BJ (cell line): ENCODE results near the gene BMERB1. TPM values are rescaled to one million over a fixed set of nuclear protein-coding genes. Genes with fewer than 3 reads are reported as not detected.

Experiments
- CTCF ChIA-PET: fragments of 350-600 bp; formaldehyde crosslinking; extraction: SDS; loops from one replicate; lab custom pipeline; 2021; ENCODE audit warnings: antibody characterized with exemption, inconsistent platforms; lab: Yijun Ruan, JAX
- POLR2A ChIA-PET: fragments of 300-600 bp; sonication (Branson Sonifier 250); formaldehyde crosslinking; extraction: SDS; loops from one replicate; lab custom pipeline; 2021; ENCODE audit warnings: antibody characterized with exemption; lab: Charles Lee
- DNase-seq: peaks from one replicate; pipeline ENCODE4 v3.0.0-alpha.2; 2011; ENCODE audit warnings: low read depth
- H3K27me3 ChIP-seq: 2 replicates; pipeline ENCODE4 v1.6.0; 2011; ENCODE audit warnings: low read length; ENCODE audit not compliant: control insufficient read depth, insufficient read depth
- H3K36me3 ChIP-seq: 2 replicates; pipeline ENCODE4 v1.5.1; 2011; ENCODE audit warnings: low read length; ENCODE audit not compliant: control insufficient read depth, insufficient read depth
- H3K4me3 ChIP-seq: 2 replicates; pipeline ENCODE4 v1.5.1; 2011; ENCODE audit warnings: low read depth, mild to moderate bottlenecking, control low read depth, low read length
- CTCF ChIP-seq: IDR thresholded peaks from 2 replicates; pipeline ENCODE4 v1.5.1; 2011; ENCODE audit warnings: low read depth, mild to moderate bottlenecking, control low read depth, inconsistent platforms, low read length, moderate library complexity; ENCODE audit not compliant: insufficient read depth
- polyA plus RNA-seq: library from polyadenylated mRNA; depleted of rRNA; stranded (reverse); fragments of >200 nt; gene quantifications from 2 replicates; pipeline ENCODE4 v1.2.3, GENCODE V29; 2011

Gene BMERB1
- polyA plus RNA-seq, 1 experiment: 72.8 TPM

- no peaks in the 10 kb centered on the region for H3K36me3 ChIP-seq
- ChIA-PET POLR2A (no interaction called here), CTCF (interaction anchor here (0.6 kb wide), 1 partner anchor 8 kb away, joined by 4 read pairs; no protein-coding TSS in a partner anchor)
- TF ChIP-seq CTCF: no peak
- no peak for DNase-seq
- H3K4me3 ChIP-seq: no peak overlapping the region
- no peaks in the 10 kb centered on the region for H3K27me3 ChIP-seq
Measured at GRCh38 chr16:15459791-15460190, 25.4 kb downstream of the BMERB1 start.

DNA sequence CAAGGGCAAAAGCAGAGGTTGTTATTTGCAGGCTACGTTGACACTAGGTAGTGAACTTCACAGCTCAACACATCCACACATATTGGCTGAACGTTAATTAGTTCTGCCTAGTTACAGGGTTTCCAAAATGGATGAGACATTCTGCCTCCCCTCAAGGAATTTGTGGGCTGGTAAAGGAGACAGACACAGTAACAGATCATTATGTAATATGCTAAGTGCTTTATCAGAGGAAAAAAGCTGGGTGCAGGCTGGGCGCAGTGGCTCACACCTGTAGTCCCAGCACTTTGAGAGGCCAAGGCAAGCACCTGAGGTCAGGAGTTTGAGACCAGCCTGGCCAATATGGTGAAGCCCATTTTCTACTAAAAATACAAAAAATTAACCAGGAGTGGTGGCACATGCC lies 26.2 kb downstream of the BMERB1 start:
- Histone ChIP-seq H3K27me3 (no peaks in the 10 kb centered on the region), H3K36me3 (no peaks in the 10 kb centered on the region), H3K4me3 (no peak overlapping the region)
- ChIA-PET POLR2A (no interaction called here), CTCF (no interaction called here)
- no peak for TF ChIP-seq CTCF
- DNase-seq: no peak

DNA sequence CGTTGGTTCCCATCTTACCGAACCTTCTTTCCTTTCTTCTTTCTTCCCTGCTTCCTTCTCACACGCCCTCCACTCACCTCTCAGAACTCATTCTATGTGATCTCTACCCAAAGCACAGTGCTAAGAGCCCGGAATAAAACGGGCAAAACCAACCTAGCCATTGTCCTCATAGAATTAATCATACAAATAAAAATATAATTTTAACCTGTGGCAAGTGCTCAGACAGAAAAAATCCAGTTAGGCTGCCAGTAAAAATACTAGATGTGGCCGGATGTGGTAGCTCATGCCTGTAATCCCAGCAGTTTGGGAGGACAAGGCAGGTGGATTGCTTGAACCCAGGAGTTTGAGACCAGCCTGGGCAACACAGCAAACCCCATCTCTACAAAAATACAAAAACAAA lies 27.0 kb downstream of the BMERB1 start:
- ChIA-PET CTCF (no interaction called here), POLR2A (no interaction called here)
- Histone ChIP-seq H3K36me3 (no peaks in the 10 kb centered on the region), H3K27me3 (no peaks in the 10 kb centered on the region), H3K4me3 (no peak overlapping the region)
- DNase-seq: no peak
- TF ChIP-seq CTCF: no peak

DNA sequence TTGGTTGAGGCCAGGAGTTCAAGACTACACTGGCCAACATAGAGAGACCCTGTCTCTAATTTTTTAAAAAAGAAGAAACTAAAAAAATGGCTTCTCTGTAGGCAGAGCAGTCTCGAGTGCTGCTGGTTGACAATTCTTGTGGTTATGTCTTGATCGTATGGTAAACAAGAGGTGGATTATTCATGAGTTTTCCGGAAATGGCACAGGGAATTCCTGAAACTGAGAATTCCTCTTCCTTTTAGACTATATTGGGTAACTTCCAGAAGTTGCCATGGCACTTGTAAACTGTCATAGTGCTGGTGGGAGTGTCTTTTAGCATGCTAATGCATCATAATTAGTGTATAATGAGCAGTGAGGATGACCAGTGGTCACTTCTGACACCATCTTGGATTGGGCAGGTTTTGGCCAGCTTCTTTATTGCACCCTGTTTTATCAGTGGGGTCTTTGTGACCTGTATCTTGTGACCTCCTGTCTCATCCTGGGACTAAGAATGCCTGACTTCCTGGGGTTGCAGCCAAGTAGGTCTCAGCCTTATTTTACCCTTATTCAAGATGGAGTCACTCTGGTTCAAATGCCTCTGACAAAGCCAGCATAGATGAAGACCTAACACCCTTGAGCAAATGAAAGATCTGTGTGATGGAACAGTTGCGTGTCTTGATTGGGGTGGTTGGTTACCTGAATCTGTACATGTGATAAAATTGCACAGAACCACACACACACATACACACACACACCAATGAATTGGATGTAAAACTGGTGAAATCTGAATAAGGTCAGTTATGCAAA lies 30.2 kb downstream of the BMERB1 start:
- no peak for TF ChIP-seq CTCF
- no peaks in the 10 kb centered on the region for H3K27me3 ChIP-seq
- ChIA-PET CTCF (no interaction called here), POLR2A (no interaction called here)
- no peak overlapping the region for H3K4me3 ChIP-seq
- DNase-seq: no peak
- H3K36me3 ChIP-seq: no peaks in the 10 kb centered on the region

- H3K36me3 ChIP-seq: no peaks in the 10 kb centered on the region
- no peak for DNase-seq
- H3K27me3 ChIP-seq: no peaks in the 10 kb centered on the region
- ChIA-PET CTCF (interaction anchor here (1.1 to 1.3 kb wide), 2 partner anchors 10 to 38 kb away, joined by 4 to 5 read pairs; no protein-coding TSS in a partner anchor), POLR2A (no interaction called here)
- no peak overlapping the region for H3K4me3 ChIP-seq
- TF ChIP-seq CTCF: no peak
Measured at GRCh38 chr16:15466131-15466530, 31.7 kb downstream of the BMERB1 start.
